HepG2 (cell line): ENCODE results near the gene KIF3A. TPM values are rescaled to one million over a fixed set of nuclear protein-coding genes. Genes with fewer than 3 reads are reported as not detected.

Source experiments
- BORCS8-MEF2B ChIP-seq: sonication (generic); formaldehyde crosslinking; IDR thresholded peaks from 2 replicates; pipeline ENCODE4 v1.8.0; 2022; ENCODE audit warnings: mild to moderate bottlenecking, missing genetic modification reagents
- RAD21 ChIP-seq: fragments of 450-650 bp; formaldehyde crosslinking; IDR thresholded peaks from 2 replicates; pipeline ENCODE4 v1.5.0; 2020; ENCODE audit warnings: mild to moderate bottlenecking
- SMC3 ChIP-seq: IDR thresholded peaks from 2 replicates; pipeline ENCODE4 v1.6.1; 2011; ENCODE audit warnings: low read length, improper control_type of control experiment
- polyA plus RNA-seq, 8 experiments: library from polyadenylated mRNA; depleted of rRNA in 3 of 8; stranded (reverse) in 7 of 8; unstranded in 1 of 8; fragments of >200 nt; fragmentation: Illumina TruSeq in 4 of 8; extraction: Trizol in 4 of 8; gene quantifications; 2 replicates each; pipeline versions ENCODE4 v1.2.1 to v1.2.3, GENCODE V29; 2011 to 2016; ENCODE audit warnings: low read depth in 4 of 8, missing spikeins in 1 of 8, mixed read lengths in 1 of 8; ENCODE audit not compliant: insufficient read depth in 1 of 8
- total RNA-seq, 5 experiments: library from RNA; depleted of rRNA; stranded (reverse); fragments of >200 nt; fragmentation: Illumina TruSeq; extraction: Trizol; gene quantifications; 2 replicates each; pipeline ENCODE4 v1.2.3, GENCODE V29; 2016; ENCODE audit warnings: low read depth in 1 of 5
- TF ChIP-seq, protein P1 (sequence below): sonication (generic); formaldehyde crosslinking; conservative IDR thresholded peaks from 2 replicates; pipeline ENCODE4 v1.4.0; 2020; ENCODE audit warnings: missing genetic modification reagents
- TF ChIP-seq, protein P2 (sequence below): sonication (generic); formaldehyde crosslinking; IDR thresholded peaks from 2 replicates; pipeline ENCODE4 v1.4.0; 2020; ENCODE audit warnings: mild to moderate bottlenecking, missing genetic modification reagents
- TF ChIP-seq, protein P3 (sequence below): sonication (generic); formaldehyde crosslinking; IDR thresholded peaks from 2 replicates; pipeline ENCODE4 v1.4.0; 2020; ENCODE audit warnings: missing genetic modification reagents
- TF ChIP-seq, protein P4 (sequence below): sonication (generic); formaldehyde crosslinking; IDR thresholded peaks from 2 replicates; pipeline ENCODE4 v1.4.0; 2020; ENCODE audit warnings: missing genetic modification reagents, borderline replicate concordance

KIF3A gene
- total and polyA plus RNA-seq, 2 of the 13 experiments (the other 11 are each of a cell fraction or from before 2014, with no cell fraction given): 2.3 to 8.4 TPM

DNA sequence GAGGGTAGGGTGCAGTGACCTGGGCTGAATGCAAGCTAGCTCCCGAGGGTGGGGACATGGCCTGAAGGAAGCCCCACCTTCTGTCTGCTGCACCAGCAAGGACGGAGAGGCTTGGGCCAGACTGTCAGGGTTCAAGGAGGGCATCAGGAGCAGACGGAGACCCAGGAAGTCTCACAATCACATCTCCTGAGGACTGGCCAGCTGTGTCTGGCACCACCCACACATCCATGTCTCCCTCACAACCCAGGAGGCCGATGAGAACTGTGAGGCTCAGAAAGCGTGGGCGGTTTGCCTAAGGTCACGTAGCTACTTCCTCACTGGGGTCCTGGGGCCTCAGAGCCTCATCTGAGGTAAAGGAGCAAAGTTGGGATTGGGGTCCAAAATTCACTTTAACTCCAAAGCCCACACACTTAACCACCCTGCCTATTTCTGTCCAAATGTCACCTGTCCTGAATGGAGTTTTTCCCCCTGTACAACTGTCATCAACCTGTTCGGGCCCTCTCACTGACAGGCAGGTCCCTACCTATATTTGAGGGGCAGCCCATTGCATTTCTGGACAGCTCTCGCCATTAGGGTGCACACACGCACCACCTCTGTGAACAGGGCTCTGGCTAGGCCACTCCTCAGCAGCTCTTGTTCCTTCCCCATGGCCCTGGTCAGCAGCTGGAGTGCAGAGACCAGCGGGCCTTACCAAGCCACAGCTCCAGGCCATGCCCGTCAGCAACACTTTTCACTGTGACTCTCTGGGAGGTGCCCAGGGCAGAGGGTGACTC lies 75.9 kb downstream of the KIF3A start (continued):
- TF ChIP-seq, protein P1, sequence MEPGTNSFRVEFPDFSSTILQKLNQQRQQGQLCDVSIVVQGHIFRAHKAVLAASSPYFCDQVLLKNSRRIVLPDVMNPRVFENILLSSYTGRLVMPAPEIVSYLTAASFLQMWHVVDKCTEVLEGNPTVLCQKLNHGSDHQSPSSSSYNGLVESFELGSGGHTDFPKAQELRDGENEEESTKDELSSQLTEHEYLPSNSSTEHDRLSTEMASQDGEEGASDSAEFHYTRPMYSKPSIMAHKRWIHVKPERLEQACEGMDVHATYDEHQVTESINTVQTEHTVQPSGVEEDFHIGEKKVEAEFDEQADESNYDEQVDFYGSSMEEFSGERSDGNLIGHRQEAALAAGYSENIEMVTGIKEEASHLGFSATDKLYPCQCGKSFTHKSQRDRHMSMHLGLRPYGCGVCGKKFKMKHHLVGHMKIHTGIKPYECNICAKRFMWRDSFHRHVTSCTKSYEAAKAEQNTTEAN (CRISPR knock-in tag): no peak
- TF ChIP-seq, protein P2, sequence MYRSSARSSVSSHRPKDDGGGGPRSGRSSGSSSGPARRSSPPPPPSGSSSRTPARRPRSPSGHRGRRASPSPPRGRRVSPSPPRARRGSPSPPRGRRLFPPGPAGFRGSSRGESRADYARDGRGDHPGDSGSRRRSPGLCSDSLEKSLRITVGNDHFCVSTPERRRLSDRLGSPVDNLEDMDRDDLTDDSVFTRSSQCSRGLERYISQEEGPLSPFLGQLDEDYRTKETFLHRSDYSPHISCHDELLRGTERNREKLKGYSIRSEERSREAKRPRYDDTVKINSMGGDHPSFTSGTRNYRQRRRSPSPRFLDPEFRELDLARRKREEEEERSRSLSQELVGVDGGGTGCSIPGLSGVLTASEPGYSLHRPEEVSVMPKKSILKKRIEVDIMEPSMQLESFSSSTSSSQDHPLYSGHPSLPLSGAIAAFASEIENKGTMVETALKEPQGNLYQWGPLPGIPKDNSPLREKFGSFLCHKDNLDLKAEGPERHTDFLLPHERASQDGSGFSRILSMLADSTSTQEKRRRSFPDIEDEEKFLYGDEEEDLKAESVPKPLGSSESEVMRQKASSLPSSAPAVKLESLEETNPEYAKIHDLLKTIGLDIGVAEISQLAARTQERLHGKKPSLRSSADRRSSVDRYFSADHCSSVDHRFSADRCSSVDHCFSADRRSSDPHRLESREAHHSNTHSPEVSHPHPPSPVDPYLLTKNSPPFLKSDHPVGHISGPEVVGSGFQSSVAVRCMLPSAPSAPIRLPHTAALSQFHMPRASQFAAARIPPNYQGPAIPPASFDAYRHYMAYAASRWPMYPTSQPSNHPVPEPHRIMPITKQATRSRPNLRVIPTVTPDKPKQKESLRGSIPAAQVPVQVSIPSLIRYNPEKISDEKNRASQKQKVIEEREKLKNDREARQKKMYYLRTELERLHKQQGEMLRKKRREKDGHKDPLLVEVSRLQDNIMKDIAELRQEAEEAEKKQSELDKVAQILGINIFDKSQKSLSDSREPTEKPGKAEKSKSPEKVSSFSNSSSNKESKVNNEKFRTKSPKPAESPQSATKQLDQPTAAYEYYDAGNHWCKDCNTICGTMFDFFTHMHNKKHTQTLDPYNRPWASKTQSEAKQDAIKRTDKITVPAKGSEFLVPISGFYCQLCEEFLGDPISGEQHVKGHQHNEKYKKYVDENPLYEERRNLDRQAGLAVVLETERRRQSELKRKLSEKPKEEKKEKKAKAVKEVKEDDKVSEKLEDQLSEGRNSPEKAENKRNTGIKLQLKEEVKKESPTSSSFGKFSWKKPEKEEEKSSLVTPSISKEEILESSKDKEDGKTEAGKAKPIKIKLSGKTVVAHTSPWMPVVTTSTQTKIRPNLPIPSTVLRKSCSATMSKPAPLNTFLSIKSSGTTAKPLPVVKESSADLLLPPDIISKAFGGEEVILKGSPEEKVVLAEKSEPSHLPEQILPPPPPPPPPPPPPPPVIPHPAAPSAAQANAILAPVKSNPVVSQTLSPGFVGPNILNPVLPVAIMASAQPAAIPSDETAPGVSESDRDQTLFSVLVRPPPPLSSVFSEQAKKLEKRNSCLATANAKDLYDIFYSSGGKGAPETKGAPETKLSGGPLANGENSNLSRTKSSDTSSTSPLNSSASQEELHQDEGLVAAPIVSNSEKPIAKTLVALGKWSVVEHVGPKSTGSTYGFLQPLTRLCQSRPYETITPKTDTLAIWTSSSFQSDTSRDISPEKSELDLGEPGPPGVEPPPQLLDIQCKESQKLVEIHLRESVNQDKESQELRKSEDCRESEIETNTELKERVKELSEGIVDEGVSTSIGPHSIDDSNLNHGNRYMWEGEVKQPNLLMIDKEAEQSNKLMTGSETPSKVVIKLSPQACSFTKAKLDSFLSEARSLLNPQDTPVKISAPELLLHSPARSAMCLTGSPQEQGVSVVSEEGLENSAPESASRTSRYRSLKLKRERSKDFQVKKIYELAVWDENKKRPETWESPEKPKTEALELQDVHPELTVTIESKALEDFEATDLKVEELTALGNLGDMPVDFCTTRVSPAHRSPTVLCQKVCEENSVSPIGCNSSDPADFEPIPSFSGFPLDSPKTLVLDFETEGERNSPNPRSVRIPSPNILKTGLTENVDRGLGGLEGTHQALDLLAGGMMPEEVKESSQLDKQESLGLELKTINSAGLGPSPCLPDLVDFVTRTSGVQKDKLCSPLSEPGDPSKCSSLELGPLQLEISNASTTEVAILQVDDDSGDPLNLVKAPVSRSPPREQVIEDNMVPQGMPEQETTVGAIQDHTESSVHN: no peak
- TF ChIP-seq RAD21 (CRISPR knock-in tag) (peak; percentile 11; the same call in 1 of the 2 replicates), BORCS8-MEF2B (CRISPR knock-in tag) (no peak), SMC3 (no peak)
- TF ChIP-seq, protein P3, sequence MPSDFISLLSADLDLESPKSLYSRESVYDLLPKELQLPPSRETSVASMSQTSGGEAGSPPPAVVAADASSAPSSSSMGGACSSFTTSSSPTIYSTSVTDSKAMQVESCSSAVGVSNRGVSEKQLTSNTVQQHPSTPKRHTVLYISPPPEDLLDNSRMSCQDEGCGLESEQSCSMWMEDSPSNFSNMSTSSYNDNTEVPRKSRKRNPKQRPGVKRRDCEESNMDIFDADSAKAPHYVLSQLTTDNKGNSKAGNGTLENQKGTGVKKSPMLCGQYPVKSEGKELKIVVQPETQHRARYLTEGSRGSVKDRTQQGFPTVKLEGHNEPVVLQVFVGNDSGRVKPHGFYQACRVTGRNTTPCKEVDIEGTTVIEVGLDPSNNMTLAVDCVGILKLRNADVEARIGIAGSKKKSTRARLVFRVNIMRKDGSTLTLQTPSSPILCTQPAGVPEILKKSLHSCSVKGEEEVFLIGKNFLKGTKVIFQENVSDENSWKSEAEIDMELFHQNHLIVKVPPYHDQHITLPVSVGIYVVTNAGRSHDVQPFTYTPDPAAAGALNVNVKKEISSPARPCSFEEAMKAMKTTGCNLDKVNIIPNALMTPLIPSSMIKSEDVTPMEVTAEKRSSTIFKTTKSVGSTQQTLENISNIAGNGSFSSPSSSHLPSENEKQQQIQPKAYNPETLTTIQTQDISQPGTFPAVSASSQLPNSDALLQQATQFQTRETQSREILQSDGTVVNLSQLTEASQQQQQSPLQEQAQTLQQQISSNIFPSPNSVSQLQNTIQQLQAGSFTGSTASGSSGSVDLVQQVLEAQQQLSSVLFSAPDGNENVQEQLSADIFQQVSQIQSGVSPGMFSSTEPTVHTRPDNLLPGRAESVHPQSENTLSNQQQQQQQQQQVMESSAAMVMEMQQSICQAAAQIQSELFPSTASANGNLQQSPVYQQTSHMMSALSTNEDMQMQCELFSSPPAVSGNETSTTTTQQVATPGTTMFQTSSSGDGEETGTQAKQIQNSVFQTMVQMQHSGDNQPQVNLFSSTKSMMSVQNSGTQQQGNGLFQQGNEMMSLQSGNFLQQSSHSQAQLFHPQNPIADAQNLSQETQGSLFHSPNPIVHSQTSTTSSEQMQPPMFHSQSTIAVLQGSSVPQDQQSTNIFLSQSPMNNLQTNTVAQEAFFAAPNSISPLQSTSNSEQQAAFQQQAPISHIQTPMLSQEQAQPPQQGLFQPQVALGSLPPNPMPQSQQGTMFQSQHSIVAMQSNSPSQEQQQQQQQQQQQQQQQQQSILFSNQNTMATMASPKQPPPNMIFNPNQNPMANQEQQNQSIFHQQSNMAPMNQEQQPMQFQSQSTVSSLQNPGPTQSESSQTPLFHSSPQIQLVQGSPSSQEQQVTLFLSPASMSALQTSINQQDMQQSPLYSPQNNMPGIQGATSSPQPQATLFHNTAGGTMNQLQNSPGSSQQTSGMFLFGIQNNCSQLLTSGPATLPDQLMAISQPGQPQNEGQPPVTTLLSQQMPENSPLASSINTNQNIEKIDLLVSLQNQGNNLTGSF: no peak
- TF ChIP-seq, protein P4, sequence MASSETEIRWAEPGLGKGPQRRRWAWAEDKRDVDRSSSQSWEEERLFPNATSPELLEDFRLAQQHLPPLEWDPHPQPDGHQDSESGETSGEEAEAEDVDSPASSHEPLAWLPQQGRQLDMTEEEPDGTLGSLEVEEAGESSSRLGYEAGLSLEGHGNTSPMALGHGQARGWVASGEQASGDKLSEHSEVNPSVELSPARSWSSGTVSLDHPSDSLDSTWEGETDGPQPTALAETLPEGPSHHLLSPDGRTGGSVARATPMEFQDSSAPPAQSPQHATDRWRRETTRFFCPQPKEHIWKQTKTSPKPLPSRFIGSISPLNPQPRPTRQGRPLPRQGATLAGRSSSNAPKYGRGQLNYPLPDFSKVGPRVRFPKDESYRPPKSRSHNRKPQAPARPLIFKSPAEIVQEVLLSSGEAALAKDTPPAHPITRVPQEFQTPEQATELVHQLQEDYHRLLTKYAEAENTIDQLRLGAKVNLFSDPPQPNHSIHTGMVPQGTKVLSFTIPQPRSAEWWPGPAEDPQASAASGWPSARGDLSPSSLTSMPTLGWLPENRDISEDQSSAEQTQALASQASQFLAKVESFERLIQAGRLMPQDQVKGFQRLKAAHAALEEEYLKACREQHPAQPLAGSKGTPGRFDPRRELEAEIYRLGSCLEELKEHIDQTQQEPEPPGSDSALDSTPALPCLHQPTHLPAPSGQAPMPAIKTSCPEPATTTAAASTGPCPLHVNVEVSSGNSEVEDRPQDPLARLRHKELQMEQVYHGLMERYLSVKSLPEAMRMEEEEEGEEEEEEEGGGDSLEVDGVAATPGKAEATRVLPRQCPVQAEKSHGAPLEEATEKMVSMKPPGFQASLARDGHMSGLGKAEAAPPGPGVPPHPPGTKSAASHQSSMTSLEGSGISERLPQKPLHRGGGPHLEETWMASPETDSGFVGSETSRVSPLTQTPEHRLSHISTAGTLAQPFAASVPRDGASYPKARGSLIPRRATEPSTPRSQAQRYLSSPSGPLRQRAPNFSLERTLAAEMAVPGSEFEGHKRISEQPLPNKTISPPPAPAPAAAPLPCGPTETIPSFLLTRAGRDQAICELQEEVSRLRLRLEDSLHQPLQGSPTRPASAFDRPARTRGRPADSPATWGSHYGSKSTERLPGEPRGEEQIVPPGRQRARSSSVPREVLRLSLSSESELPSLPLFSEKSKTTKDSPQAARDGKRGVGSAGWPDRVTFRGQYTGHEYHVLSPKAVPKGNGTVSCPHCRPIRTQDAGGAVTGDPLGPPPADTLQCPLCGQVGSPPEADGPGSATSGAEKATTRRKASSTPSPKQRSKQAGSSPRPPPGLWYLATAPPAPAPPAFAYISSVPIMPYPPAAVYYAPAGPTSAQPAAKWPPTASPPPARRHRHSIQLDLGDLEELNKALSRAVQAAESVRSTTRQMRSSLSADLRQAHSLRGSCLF (CRISPR knock-in tag): no peak
